Measurements from ENCODE around the gene IFT57. TPM values are rescaled to one million over a fixed set of nuclear protein-coding genes. Genes with fewer than 3 reads are reported as not detected.

The IFT57 gene
- polyA plus RNA-seq, 1 donor from 2014 or later, result 70.7 TPM

DNA sequence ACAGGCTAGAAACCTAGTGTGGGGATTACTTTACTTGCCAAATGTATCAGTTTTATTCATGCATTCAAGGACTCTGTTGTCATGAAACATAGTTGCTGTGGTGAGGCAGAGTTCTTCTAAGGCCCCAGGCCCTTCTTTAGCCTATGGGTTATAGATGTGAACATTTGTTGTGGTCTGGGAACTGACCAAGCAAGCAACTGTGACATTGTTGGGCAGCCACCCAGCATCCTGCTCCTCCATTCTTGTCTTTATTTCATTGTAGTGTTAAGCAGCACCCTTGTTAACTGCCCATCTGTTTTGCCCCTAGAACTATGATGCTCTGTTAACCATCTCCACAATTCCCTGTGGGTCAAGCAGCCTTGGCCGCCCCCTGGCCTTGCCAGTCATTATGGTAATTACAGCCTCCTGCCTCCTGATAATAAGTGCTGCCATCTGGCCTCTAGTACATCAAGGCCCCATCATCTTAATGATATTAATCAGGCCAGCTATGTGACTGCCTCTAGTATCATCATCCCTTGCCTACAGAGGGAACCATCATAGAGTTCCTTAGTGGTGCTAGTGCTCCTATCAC lies 12.2 kb upstream of the IFT57 start:
- H3K9me2 ChIP-seq (ENCODE audit: insufficient read depth, low read length), result no peaks in the 10 kb centered on the region
- H3K9ac ChIP-seq (ENCODE audit: low read length), result no peak overlapping the region
- TF ChIP-seq EZH2 (IDR thresholded peaks at IDR 0.05; ENCODE audit: borderline replicate concordance, insufficient read depth, low read length, poor library complexity, severe bottlenecking) (no peak), TAF1 (IDR thresholded peaks at IDR 0.05; ENCODE audit: low read depth) (no peak), POLR2AphosphoS5 (IDR thresholded peaks at IDR 0.05) (no peak), EP300 (conservative IDR thresholded peaks at IDR 0.05; ENCODE audit: poor library complexity, severe bottlenecking) (no peak), MXI1 (conservative IDR thresholded peaks at IDR 0.05; ENCODE audit: poor library complexity, severe bottlenecking) (no peak), RAD21 (conservative IDR thresholded peaks at IDR 0.05) (no peak), SMC3 (conservative IDR thresholded peaks at IDR 0.05; ENCODE audit: poor library complexity) (no peak)
- TF ChIP-seq, protein P1, sequence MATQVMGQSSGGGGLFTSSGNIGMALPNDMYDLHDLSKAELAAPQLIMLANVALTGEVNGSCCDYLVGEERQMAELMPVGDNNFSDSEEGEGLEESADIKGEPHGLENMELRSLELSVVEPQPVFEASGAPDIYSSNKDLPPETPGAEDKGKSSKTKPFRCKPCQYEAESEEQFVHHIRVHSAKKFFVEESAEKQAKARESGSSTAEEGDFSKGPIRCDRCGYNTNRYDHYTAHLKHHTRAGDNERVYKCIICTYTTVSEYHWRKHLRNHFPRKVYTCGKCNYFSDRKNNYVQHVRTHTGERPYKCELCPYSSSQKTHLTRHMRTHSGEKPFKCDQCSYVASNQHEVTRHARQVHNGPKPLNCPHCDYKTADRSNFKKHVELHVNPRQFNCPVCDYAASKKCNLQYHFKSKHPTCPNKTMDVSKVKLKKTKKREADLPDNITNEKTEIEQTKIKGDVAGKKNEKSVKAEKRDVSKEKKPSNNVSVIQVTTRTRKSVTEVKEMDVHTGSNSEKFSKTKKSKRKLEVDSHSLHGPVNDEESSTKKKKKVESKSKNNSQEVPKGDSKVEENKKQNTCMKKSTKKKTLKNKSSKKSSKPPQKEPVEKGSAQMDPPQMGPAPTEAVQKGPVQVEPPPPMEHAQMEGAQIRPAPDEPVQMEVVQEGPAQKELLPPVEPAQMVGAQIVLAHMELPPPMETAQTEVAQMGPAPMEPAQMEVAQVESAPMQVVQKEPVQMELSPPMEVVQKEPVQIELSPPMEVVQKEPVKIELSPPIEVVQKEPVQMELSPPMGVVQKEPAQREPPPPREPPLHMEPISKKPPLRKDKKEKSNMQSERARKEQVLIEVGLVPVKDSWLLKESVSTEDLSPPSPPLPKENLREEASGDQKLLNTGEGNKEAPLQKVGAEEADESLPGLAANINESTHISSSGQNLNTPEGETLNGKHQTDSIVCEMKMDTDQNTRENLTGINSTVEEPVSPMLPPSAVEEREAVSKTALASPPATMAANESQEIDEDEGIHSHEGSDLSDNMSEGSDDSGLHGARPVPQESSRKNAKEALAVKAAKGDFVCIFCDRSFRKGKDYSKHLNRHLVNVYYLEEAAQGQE (IDR thresholded peaks at IDR 0.05; ENCODE audit: borderline replicate concordance), result no peak
- TF ChIP-seq, protein P2, sequence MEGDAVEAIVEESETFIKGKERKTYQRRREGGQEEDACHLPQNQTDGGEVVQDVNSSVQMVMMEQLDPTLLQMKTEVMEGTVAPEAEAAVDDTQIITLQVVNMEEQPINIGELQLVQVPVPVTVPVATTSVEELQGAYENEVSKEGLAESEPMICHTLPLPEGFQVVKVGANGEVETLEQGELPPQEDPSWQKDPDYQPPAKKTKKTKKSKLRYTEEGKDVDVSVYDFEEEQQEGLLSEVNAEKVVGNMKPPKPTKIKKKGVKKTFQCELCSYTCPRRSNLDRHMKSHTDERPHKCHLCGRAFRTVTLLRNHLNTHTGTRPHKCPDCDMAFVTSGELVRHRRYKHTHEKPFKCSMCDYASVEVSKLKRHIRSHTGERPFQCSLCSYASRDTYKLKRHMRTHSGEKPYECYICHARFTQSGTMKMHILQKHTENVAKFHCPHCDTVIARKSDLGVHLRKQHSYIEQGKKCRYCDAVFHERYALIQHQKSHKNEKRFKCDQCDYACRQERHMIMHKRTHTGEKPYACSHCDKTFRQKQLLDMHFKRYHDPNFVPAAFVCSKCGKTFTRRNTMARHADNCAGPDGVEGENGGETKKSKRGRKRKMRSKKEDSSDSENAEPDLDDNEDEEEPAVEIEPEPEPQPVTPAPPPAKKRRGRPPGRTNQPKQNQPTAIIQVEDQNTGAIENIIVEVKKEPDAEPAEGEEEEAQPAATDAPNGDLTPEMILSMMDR (IDR thresholded peaks at IDR 0.05; ENCODE audit: poor library complexity, severe bottlenecking), result no peak
- no peaks in the 10 kb centered on the region for H3K79me2 ChIP-seq (replicated peaks; ENCODE audit: insufficient read depth, low read length)
- H4K20me1 ChIP-seq (ENCODE audit: insufficient read depth), result no peaks in the 10 kb centered on the region
- no peaks in the 10 kb centered on the region for H3F3A ChIP-seq (ENCODE audit: insufficient read depth, low read length, poor library complexity, severe bottlenecking)
- H3K36me3 ChIP-seq (ENCODE audit: insufficient read depth, low read length), result no peaks in the 10 kb centered on the region
- no peak overlapping the region for H3K4me2 ChIP-seq (ENCODE audit: low read length)
- H3K27ac ChIP-seq (ENCODE audit: low read length), result no peak overlapping the region
- H3K4me3 ChIP-seq (ENCODE audit: low read length), result no peak overlapping the region
- H3K9me3 ChIP-seq (ENCODE audit: low read length), result no peaks in the 10 kb centered on the region
- no peak overlapping the region for H2AFZ ChIP-seq (ENCODE audit: low read depth, low read length)
- no peaks in the 10 kb centered on the region for H3K27me3 ChIP-seq (ENCODE audit: insufficient read depth, low read depth, low read length)

DNA sequence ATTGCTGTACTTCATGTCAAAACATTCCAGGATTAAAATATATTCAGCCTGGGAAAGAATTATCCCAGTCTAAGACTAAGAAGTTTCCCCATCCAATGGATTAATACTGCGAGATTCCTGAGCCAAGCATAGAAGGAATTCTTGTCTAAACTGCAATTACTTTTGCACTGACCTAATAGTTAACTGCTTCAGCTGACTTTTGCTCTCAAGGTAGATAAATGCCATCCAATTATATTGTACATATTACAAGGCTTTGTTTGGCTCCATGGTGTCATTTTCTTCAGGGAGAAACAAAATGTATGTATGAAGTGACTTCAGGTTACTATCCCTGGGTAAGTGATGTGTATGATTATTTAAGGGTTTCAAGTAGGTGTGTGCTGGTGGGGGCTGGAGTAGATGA lies 6.1 kb upstream of the IFT57 start:
- Histone ChIP-seq H3K9me3 (ENCODE audit: low read length) (no peaks in the 10 kb centered on the region), H3K27ac (ENCODE audit: low read length) (no peak overlapping the region), H3K4me2 (ENCODE audit: low read length) (no peak overlapping the region), H3K79me2 (replicated peaks; ENCODE audit: insufficient read depth, low read length) (no peaks in the 10 kb centered on the region), H3K4me3 (ENCODE audit: low read length) (no peak overlapping the region), H3F3A (ENCODE audit: insufficient read depth, low read length, poor library complexity, severe bottlenecking) (no peaks in the 10 kb centered on the region), H3K27me3 (ENCODE audit: insufficient read depth, low read depth, low read length) (no peaks in the 10 kb centered on the region), H3K9me2 (ENCODE audit: insufficient read depth, low read length) (no peaks in the 10 kb centered on the region), H3K9ac (ENCODE audit: low read length) (no peak overlapping the region), H2AFZ (ENCODE audit: low read depth, low read length) (no peak overlapping the region), H3K36me3 (ENCODE audit: insufficient read depth, low read length) (no peaks in the 10 kb centered on the region), H4K20me1 (ENCODE audit: insufficient read depth) (no peaks in the 10 kb centered on the region)
- no peak for TF ChIP-seq TAF1 (IDR thresholded peaks at IDR 0.05; ENCODE audit: low read depth)
- no peak for TF ChIP-seq EZH2 (IDR thresholded peaks at IDR 0.05; ENCODE audit: borderline replicate concordance, insufficient read depth, low read length, poor library complexity, severe bottlenecking)
- no peak for TF ChIP-seq EP300 (conservative IDR thresholded peaks at IDR 0.05; ENCODE audit: poor library complexity, severe bottlenecking)
- TF ChIP-seq, protein P1 (IDR thresholded peaks at IDR 0.05; ENCODE audit: borderline replicate concordance), result no peak
- TF ChIP-seq SMC3 (conservative IDR thresholded peaks at IDR 0.05; ENCODE audit: poor library complexity), result no peak
- TF ChIP-seq RAD21 (conservative IDR thresholded peaks at IDR 0.05), result no peak
- TF ChIP-seq POLR2AphosphoS5 (IDR thresholded peaks at IDR 0.05), result no peak
- no peak for TF ChIP-seq MXI1 (conservative IDR thresholded peaks at IDR 0.05; ENCODE audit: poor library complexity, severe bottlenecking)
- TF ChIP-seq, protein P2 (IDR thresholded peaks at IDR 0.05; ENCODE audit: poor library complexity, severe bottlenecking), result no peak

Data from neural cell (in vitro differentiated cells).